ENCODE data around the gene MORC2.

DNA sequence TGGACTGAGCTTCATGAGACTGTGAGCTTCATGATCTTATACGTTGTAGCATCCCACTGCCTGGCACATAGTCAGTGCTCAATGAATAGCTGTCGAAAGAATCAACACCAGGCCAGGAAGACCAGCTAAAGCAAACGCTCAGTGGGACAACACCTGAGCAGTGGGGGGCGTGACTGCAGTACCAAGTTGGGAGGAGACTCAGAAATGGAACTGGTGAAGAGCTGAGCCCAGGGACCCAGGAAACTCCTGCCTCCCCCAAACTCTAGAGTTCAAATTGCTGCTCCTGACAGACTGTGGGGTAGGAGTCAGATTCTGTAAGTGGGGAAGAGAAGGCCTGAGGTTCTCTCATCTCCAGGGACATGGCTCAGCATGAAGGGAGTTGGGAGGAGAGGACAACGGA lies 59.3 kb downstream of the MORC2 start:
- TF ChIP-seq CTCF (IDR thresholded peaks at IDR 0.05), result no peak
- TF ChIP-seq POLR2A (IDR thresholded peaks at IDR 0.05), result no peak
